Erythroblast (primary cell): Measurements from ENCODE around the gene ABI1.
"Not testable (repeated sequence)": the region's sequence is repeated elsewhere in the genome, so short reads cannot be mapped to it uniquely, and the experiment has no call there.

Experiments used
- GATA1 ChIP-seq: IDR thresholded peaks from 2 replicates; pipeline ENCODE4 v1.6.1; 2011; ENCODE audit warnings: low read depth, mild to moderate bottlenecking, control low read depth, low read length, moderate library complexity
- POLR2A ChIP-seq: IDR thresholded peaks from 2 replicates; pipeline ENCODE4 v1.6.1; 2011; ENCODE audit warnings: mild to moderate bottlenecking, low read length

GRCh38 chr10:26905253-26905781 lies 44.6 kb upstream of the ABI1 start:
- TF ChIP-seq POLR2A, GATA1: not testable (repeated sequence)
